ENCODE measurements around the gene MAPT.

DNA sequence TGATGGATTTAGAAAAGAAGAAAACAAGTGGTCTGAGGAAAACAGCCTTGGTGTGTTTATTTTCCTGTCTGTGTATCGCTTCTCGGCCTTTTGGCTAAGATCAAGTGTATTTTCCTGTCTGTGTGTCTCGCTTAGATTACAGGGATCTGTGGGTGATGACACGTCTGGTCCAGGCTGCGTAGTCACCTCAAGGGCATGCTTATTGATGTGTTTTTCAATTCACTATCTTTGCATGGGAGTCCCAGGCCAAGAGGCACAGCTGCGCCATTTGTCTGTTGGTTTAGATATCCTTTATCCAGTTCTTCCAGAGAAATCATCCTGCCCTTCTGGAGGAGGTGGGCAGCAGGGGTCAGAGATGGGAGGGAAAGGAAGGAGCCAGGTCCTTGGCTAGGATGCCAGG, 57.6 kb downstream of the MAPT start:
- TF ChIP-seq CTCF (conservative IDR thresholded peaks at IDR 0.05; ENCODE audit: low read depth, low read length) (no peak), EZH2 (IDR thresholded peaks at IDR 0.05; ENCODE audit: borderline replicate concordance, low read depth, low read length, poor library complexity, severe bottlenecking) (no peak)

Data from A673 (cell line).